Prostate gland (tissue), 2 donors: ENCODE data around the gene BAIAP2.

Source experiments
- CTCF ChIP-seq, 4 experiments: fragments of 200-600 bp in 2 of 4; fragments of 450-650 bp in 2 of 4; sonication (generic) in 2 of 4; IDR thresholded peaks; 1 replicate in 3 of 4; 2 replicates in 1 of 4; pipeline ENCODE4 v1.5.1; 2016 to 2019; ENCODE audit warnings: antibody characterized with exemption in 4 of 4, mild to moderate bottlenecking in 2 of 4, moderate library complexity in 2 of 4
- POLR2A ChIP-seq: fragments of 450-650 bp; IDR thresholded peaks from one replicate; pipeline ENCODE4 v1.6.1; 2016; ENCODE audit warnings: antibody characterized with exemption, mild to moderate bottlenecking

- TF ChIP-seq CTCF (IDR thresholded peaks at IDR 0.05) (no peak), POLR2A (no peak)
These were observed 56.2 kb downstream of the BAIAP2 start for GRCh38 chr17:81091154-81091553.
